Measurements from ENCODE around the gene ZBTB49.
A peak's percentile ranks its signal among the peaks of the same experiment; 100 is the strongest.
"Not testable (repeated sequence)": the region's sequence is repeated elsewhere in the genome, so short reads cannot be mapped to it uniquely, and the experiment has no call there.

Gene ZBTB49, protein sequence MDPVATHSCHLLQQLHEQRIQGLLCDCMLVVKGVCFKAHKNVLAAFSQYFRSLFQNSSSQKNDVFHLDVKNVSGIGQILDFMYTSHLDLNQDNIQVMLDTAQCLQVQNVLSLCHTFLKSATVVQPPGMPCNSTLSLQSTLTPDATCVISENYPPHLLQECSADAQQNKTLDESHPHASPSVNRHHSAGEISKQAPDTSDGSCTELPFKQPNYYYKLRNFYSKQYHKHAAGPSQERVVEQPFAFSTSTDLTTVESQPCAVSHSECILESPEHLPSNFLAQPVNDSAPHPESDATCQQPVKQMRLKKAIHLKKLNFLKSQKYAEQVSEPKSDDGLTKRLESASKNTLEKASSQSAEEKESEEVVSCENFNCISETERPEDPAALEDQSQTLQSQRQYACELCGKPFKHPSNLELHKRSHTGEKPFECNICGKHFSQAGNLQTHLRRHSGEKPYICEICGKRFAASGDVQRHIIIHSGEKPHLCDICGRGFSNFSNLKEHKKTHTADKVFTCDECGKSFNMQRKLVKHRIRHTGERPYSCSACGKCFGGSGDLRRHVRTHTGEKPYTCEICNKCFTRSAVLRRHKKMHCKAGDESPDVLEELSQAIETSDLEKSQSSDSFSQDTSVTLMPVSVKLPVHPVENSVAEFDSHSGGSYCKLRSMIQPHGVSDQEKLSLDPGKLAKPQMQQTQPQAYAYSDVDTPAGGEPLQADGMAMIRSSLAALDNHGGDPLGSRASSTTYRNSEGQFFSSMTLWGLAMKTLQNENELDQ

DNA sequence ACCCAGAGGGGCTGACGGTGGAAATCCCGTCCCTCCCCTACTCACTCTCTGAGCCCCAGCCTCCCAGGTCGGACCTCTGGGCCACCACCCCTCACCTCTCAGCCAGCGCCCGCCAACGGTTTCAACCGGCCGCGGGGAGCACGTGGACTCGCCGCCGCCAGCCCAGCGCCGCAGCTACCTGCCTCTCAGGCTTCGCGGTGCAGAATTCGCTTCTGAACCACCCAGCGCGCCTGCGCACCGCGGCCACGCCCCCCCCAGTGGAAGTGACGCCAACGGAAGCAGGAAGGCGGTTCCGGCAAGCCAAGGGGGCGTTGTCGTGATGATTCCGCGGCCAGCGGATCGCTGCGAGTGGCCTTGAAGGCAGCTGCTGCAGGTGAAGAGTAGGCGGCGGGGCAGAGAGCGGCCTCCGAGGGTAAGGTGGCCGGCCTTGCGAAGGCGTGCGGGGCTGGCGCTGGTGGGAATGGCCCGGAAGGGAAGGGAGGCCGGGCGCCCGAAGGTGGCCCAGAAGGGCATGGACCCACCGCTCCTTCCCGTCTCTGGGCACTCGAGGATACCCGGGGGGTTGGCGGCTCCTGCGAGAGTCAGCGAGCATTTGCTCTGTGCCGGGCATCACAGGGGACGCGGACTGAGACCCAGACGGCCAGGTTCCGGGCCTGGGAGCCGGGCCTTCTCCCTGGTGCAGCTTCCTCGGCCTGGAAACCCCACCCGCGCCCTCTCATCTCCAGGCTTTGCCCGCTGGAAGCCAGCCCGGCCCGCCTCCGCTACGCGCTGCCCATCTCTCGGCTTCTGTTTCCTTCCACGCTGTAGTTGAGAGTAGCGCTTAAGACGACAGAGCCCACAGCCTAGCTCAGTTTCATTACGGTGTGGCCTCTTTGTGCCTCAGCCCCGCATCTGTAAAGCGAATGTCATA lies at the start of gene ZBTB49, which contains the start of gene LYAR:
Gene ZBTB49 (plus strand): TSS at position 311 of the 910 bp plus-strand sequence. CDS start 9,695 bp downstream, outside the sequence.
Gene LYAR (minus strand): TSS at position 214 of the 910 bp plus-strand sequence. CDS start 6,412 bp downstream, outside the sequence.
- DNase-seq = peak; percentile 96

DNA sequence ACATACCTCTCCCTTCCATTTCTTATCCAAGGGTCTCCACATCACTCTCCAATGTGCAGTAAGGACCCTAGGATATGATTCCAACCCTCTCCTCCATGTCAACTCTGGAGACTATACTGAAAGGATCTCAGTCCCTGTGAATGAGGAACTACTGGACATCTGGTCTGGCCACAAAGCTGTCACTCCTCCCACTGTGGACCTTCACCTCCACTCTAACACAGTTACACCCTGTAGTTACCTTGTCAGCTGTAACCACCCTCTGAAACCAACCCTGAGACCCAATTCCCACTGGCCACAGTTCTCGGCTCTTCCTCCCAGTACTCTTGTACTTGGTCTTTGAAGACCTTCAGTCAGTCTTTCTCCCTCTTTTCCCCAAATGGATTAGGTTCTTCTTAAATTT lies 44.9 kb upstream of the ZBTB49 start:
- no peak for DNase-seq

DNA sequence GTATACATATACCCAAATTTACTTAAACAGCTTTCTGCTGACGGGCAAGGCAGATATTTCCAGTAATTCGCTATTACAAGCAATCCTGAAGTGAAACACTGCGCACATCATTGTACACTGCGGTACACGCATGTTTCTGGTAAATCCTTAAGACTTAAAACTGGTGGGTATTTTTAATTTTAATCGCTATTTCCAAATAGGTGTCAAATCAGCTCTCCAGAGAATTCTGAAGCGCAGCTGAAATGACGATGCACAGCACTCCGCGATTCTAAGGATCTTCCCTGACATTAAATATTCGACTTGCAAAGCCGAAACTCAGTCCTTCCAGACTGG lies 42.4 kb upstream of the ZBTB49 start:
- DNase-seq = no peak

DNA sequence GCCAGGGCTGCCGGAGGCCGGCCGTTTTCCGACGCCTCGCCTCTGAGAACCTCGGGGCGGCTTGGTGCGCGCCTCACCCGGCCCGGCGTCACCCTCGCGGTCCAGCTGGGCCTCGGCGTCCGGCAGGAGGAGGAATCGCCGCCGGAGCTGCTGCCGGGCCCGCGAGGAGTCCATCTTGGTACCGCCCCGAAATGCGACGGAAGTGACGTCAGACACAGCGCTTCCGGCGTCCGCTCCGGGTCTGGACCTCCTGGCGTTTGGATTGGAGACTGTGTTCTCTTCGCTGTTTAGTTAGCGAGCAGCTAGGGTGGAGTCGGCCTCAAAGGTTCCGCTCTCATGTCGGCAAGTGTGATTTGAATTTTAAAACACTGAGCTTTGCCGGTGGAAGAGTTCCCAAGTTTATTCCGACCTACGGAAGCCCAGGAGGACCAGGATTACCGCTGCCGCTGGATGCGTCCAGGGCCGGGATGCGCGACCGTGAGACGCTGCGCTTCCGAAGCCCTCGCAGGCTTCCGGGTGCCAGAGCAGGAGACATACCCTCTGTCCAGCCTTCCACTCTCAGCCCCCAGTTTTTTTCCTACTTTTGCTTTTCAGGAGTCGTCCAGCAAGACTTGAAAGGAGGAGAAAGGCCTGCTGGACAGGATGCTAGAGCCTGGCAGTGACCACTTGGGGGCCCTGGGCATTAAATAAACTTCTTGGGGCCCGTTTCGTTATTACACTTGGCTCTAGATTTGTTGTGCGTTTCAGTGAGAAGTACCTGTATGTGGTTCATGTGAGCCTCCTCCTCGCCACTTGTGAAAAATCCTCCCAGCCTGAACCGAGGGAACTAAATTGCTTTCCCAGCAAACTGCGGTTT lies 41.8 kb upstream of the ZBTB49 start, which contains the start of gene TMEM128:
Gene TMEM128 (minus strand): TSS at position 195 of the 856 bp plus-strand sequence. CDS start 21 bp downstream, at position 174.
- peak; percentile 99 for DNase-seq

DNA sequence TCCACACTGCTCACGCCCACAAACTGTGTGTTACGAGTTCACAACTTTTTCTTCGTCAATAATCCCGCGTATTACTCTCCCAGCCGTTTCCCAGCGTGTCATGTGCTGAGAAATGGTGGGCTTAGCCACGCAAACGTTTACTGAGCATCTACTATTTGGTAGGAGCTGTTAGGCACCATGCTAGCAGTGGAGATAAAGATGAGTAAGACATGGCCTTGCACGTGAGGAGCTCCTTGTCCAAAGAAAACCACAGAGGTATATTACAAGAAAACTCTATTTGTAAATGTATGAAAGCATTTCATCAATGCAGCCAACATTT lies 41.2 kb upstream of the ZBTB49 start:
- DNase-seq = no peak

DNA sequence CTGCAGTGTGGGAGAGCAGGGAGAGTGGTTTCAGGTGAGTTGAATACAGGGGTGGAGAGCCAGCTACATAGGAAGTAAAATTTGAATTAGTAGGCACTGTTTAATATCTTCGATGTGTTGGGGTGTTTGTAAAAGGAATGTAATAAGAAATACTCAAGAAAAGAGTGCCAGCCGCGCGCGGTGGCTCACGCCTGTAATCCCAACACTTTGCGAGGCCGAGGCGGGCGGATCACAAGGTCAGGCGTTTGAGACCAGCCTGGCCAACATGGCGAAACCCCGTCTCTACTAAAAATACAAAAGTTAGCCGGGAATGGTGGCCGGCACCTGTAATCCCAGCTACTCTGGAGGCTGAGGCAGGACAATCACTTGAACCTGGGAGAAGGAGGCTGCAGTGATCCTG lies 40.7 kb upstream of the ZBTB49 start:
- DNase-seq = not testable (repeated sequence)

DNA sequence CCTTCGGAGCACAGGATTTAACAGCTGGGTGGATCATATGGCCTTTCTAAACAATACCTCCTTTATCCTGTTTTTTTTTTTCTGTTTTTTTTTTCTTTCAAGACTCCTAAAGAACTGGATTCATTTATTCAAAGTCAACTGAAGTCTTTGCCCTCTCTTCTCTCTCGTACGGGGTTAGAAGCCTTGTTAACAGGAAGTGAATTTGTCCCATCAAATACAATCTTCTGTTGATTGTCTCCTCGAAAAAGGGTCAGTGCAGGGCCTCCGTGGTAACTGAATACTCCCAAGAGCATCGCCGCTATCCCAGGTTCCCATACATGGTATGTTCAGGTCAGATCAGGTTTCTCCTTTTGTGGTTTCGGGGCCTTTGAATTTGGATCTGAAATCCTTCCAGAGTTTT lies 40.2 kb upstream of the ZBTB49 start:
- DNase-seq = no peak

DNA sequence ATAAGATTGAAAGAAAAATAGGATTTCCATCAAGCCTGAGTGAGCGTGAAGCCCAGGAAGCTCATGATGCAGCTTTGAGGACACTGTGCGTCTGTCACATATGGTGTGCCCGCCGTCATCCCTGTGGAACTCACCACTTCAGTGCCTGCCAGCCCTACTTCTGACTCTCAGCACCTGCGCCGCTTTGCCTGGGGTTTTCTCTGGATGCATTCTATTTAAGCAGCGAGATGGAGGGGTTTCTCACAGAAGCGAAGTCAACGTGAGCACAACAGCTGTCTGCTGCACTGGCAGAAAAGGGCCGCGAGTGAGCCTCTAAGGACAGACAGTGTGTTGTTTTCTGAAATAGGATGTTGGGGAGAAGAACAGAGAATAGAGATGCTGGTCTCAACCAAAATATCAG lies 35.9 kb upstream of the ZBTB49 start:
- no peak for DNase-seq

DNA sequence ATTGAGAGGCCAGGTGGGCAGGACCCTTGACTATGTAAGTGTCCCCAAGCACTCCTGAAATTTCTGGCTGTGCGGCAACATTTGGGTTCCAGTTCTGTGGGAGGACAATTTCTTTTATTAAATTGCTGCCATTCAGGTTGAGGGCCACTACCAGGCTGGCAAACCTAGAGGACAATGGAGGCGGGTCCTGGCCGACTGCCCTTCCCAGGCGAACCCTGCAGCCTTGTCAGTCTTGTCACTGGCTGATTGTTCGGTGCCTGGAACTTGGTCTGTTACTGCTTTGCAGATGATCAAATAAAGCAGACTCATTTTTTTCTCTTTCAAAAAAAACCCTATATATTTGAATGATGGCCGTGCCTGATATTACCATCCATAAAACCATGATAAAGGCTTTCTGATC lies 35.4 kb upstream of the ZBTB49 start:
- DNase-seq = no peak

DNA sequence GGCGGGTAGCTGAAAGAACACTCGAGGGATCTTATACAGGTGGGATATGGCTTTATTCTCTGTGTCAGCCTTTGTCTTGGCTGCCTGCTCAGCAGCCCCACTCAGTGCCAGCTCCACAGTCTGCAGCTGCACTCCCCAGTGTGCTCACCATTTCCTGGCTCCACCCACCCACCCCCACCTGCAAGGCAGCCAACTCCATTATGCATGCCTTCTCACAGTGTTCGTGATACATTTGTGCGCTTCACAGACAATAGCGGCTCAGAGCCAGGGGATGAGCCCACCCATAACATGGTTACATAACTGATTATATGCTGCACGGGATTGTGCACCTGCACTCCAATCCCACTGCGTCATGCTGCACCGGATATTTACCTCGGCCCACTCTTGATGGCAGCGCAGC lies 33.3 kb upstream of the ZBTB49 start:
- no peak for DNase-seq

DNA sequence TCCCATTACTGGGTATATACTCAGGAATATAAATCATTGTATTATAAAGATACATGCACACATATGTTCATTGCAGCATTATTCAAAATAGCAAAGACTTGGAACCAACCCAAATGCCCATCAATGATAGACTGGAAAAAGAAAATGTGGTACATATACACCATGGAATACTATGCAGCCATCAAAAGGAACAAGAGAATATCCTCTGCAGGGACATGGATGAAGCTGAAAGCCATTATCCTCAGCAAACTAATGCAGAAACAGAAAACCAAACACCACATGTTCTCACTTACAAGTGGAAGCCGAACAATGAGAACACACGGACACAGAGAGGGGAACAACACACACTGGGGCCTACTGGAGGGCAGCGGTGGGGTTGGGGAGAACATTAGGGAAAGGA lies 32.3 kb upstream of the ZBTB49 start:
- not testable (repeated sequence) for DNase-seq

DNA sequence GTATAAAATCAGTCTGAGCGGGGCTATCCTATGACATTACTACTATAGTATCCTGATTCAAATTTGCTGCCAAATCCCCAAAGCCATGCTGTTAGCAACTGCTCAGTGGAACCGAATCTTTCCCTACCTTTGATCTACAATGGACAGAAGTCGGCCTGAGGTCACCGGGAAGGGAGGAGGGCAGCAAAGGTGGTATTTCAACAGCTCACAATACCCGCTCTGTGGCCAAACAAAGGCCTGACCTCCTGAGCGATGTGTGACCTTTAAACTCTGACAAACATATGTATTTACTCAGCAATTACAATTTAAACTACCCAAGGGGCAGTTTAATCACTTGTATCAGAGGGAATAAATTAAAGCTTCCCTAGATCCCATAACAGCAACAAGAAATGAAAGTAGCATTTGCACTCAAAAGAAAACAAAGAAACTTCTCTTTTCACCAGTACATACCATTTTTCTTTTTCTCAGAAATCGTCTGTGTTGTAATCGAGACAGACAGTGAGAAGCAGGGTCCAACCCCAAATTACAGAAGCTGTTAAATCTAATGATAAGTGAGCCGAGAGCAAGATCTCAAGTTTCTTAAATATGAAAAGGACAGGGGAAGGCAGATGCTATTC lies 30.5 kb upstream of the ZBTB49 start:
- DNase-seq = no peak

DNA sequence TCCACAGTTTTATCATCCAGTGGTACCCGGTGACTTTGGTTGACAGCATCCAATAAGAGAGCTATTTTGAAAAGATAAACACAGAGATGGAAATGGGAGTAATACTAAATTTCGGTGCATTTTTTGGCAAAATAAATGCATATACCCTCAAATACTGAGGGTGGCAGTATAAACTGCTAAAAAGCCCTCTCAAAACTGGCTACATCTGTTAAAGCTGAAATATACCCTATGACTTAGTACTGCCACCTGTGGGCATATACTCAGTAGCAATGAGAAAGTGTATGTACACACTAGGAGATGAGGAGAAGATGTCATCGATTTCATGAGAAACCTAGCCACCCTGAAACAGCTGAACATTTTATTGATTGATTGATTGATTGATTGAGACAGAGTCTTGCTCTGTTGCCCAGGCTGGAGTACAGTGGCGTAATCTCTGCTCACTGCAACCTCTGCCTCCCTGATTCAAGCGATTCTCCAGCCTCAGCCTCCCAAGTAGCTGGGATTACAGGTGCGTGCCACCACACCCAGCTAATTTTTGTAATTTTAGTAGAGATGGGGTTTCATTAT lies 29.8 kb upstream of the ZBTB49 start:
- DNase-seq = no peak

DNA sequence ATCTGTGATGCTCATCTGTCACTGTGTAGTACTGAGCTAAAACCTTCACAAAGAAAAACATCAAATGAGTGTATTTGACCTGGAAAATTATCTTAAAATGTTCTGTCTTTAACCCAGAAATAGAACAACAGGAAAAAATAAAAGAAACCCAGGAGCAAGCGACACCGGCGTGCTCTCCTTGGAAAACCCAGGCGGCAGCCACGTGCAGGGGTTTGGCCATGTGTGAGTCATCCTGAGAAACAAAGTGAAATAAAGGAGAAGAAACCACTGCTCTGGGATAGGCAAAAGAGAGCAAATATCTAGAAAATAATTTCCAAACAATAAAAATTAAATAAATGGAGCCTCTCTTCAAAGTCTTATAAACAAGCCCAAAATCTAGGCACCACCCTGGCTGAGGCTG lies 22.1 kb upstream of the ZBTB49 start:
- DNase-seq = no peak

DNA sequence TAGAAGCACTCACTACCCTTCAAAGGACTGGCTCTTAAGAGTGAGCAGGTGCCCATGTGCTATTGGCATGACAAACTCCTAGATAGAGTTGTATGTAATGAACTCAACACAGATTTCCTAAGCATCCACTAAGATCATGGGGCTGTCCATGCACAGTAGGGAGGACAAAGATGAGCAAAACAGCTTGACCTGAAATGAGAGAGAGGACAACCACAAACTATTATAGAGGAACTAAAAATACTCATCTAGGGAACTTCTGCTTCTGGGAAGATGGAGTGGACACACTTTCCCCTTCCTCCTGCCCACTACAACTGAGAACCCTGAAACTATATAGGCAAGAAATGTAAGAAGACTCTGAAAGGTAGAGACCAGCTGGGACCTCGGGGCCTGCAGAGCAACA lies 21.3 kb upstream of the ZBTB49 start:
- no peak for DNase-seq

DNA sequence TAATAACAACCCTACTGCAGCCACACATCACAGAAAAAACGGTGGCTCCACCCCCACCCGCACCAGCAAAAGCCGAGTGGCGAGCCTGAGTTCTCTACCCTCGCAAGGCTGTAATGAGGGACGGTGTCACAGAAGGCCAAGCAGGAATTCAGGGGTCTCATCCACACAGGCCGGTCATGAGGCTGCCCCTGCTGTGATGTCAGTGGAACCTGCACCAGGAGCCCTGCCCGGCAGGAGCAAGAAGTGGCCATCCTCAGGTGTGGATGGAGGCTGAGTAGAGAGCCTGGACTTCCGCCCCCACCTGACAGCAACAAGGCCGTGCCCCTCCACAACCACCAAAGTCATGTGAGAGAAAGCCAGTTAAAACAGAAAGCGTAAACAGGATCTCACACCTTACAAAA lies 20.7 kb upstream of the ZBTB49 start:
- no peak for DNase-seq

DNA sequence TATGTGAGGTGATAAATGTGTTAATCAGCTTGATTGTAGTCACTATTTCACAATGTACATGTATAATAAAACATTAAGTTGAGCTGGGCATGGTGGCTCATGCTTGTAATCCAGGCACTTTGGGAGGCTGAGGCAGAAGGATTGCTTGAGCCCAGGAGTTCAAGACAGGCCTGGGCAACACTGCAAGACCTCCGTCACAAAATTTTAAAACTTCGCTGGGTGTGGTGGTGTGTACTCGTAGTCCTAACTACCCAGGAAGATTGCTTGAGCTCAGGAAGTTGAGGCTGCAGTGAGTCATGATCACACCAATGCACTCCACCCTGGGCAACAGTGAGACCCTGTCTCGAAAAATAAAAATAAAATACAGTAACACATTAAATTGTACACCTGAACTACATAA lies 20.2 kb upstream of the ZBTB49 start:
- no peak for DNase-seq

DNA sequence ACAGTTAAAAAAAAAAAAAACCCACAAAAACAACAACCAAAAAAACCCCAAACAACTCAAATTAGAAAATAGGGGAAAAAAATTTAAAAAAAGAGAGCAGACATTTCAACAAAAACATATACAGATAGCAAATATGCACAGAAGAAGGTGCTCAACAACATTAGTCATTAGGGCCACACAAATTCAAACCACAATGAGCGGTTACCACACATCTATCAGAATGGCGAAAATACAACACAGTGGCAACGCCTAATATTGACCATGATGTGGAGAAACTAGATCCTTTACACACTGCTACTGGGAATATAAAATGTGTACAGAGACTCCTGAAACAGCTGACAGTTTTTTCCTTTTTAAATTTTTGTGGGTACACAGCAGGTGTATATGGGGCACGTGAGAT lies 19.5 kb upstream of the ZBTB49 start:
- DNase-seq = no peak

DNA sequence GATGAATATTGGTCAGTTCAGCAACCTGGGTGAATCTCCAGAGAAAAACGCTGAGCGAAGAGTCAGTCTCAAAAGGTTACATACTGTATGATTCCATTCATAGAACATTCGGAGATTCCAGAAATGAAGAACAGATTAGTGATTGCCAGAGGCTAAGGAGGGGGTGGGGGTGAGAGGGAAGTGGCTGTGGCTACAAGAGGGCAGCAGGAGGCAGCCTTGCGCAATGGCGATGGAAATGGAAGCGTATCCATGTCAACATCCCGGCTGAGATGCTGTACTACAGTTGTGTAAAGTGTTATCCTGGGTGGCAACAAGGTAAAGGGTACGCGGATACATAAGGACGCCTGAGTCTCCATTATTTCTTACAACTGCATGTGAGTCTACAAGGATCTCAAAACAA lies 18.1 kb upstream of the ZBTB49 start:
- no peak for DNase-seq

DNA sequence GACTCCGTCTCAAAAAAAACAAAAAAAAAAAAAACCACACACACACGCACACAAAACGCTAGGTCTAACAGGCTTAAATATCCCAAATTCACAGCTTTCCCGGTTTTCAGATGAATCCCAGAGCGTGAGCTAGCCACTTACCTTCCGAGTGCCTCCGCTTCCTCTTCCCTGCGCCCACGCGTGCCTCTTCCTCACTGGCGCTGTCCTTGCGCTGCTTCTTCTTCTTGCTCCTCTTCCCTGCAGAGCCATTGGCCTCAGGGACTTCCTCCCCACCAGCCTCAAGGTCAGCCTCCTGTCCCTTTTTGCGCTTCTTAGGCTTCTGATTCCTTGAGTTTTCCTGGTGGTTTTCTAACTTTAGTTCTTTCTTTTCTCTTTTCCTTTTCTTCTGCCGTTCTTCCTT lies 15.8 kb upstream of the ZBTB49 start:
- no peak for DNase-seq

DNA sequence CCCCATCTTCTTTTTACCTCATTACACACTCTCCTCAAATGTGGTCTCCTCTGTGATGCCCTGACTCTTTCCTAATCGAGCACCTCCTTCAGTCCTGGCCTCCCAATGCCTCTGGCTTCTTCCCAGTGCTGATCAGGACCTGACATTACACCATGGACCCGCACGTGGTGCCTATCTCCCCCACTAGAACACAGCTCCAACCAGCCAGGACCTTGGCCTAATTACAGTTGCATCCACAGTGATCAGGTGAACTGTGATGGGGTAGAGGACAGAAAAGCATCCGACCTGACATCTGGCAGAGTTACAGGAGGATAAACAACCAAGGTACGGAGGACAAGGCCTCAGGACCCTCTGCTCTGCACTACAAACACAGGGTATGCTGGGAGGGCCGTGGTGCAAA lies 12.5 kb upstream of the ZBTB49 start:
- no peak for DNase-seq
